Measurements from ENCODE around the gene S100A4. TPM values are rescaled to one million over a fixed set of nuclear protein-coding genes. Genes with fewer than 3 reads are reported as not detected.

The S100A4 gene
- total RNA-seq, 1 experiment from 2014 or later, result 384 TPM

- no peak for TF ChIP-seq ZFX (IDR thresholded peaks at IDR 0.05)
- no peak for TF ChIP-seq SRF (IDR thresholded peaks at IDR 0.05; ENCODE audit: low read depth)
- TF ChIP-seq POLR2A (IDR thresholded peaks at IDR 0.05; ENCODE audit: borderline replicate concordance, extremely low read depth, insufficient read depth, insufficient read length), result no peak
- TF ChIP-seq YY1 (IDR thresholded peaks at IDR 0.05; ENCODE audit: extremely low read depth, insufficient replicate concordance, low read depth, low read length), result no peak
- TF ChIP-seq ELF1 (IDR thresholded peaks at IDR 0.05; ENCODE audit: borderline replicate concordance, low read depth), result no peak
- peaks cover 32 to 48% of the 10 kb centered on the region in 2 experiments for H3K4me1 ChIP-seq (ENCODE audit: control insufficient read depth in 1 of 2, insufficient read depth in 2 of 2, low read length in 2 of 2)
- no peaks in the 10 kb centered on the region for H3K79me2 ChIP-seq (ENCODE audit: insufficient read depth, low read length)
- no peaks in the 10 kb centered on the region for H3K36me3 ChIP-seq (ENCODE audit: control insufficient read depth in 1 of 2, insufficient read depth in 2 of 2, low read length in 2 of 2)
- ATAC-seq (no peak), DNase-seq (ENCODE audit: low read depth, low spot score) (no peak)
- H4K20me1 ChIP-seq (ENCODE audit: insufficient read depth), result no peaks in the 10 kb centered on the region
- H3K4me2 ChIP-seq (ENCODE audit: low read length), result no peak overlapping the region
- no peak overlapping the region for H3K9ac ChIP-seq (ENCODE audit: low read length)
- BruUV-seq (replicated peaks), result no TSS peak
- intact Hi-C loops (cut with micrococcal nuclease), result no loop called here
- RAD21 ChIA-PET (ENCODE audit: low non-redundant PET in 1 of 2, low total read pairs in 2 of 2, uncharacterized antibody in 2 of 2, unreplicated experiment in 2 of 2), result interaction anchor here (0.7 kb wide), 2 partner anchors 20 to 23 kb away, joined by 4 read pairs; partner anchors contain the start of gene S100A5 (in 1 of the 2)
- no peaks in the 10 kb centered on the region for H3K27me3 ChIP-seq (ENCODE audit: insufficient read depth, low read length)
- H3K9me2 ChIP-seq (ENCODE audit: insufficient read depth), result no peaks in the 10 kb centered on the region
- POLR2A ChIA-PET, result interaction anchor here (0.7 to 1.6 kb wide), 4 partner anchors 9 to 66 kb away, joined by 3 to 12 read pairs (median 6); partner anchors contain the start of genes S100A13, S100A5 and S100A6
- H3K27ac ChIP-seq (ENCODE audit: low read depth, low read length), result no peak overlapping the region
- CTCF ChIA-PET, result interaction anchor here (0.6 to 1.5 kb wide), 3 partner anchors 9 to 66 kb away, joined by 3 to 4 read pairs (median 4); partner anchors contain the start of gene S100A13
- no peak overlapping the region for H3K4me3 ChIP-seq (replicated peaks in 1 of 2; ENCODE audit: low read depth in 1 of 2, low read length in 2 of 2)
- no peaks in the 10 kb centered on the region for H3K9me3 ChIP-seq (ENCODE audit: control insufficient read depth in 1 of 2, insufficient read depth in 1 of 2, low read depth in 1 of 2, low read length in 2 of 2)
- H2AFZ ChIP-seq (ENCODE audit: low read depth, low read length, poor library complexity, severe bottlenecking), result no peak overlapping the region
Observed at GRCh38 chr1:153560771-153561465, 15.3 kb upstream of the S100A4 start.

- no peak for DNase-seq (ENCODE audit: low read depth, low spot score)
- Histone ChIP-seq H3K9me2 (ENCODE audit: insufficient read depth) (no peaks in the 10 kb centered on the region), H3K36me3 (ENCODE audit: control insufficient read depth in 1 of 2, insufficient read depth in 2 of 2, low read length in 2 of 2) (no peaks in the 10 kb centered on the region), H3K4me1 (ENCODE audit: control insufficient read depth in 1 of 2, insufficient read depth in 2 of 2, low read length in 2 of 2) (peaks cover 25 to 41% of the 10 kb centered on the region in 2 experiments), H3K27me3 (ENCODE audit: insufficient read depth, low read length) (no peaks in the 10 kb centered on the region), H3K9ac (ENCODE audit: low read length) (no peak overlapping the region), H4K20me1 (ENCODE audit: insufficient read depth) (no peaks in the 10 kb centered on the region), H2AFZ (ENCODE audit: low read depth, low read length, poor library complexity, severe bottlenecking) (no peak overlapping the region), H3K79me2 (ENCODE audit: insufficient read depth, low read length) (no peaks in the 10 kb centered on the region), H3K4me3 (replicated peaks in 1 of 2; ENCODE audit: low read depth in 1 of 2, low read length in 2 of 2) (no peak overlapping the region), H3K27ac (ENCODE audit: low read depth, low read length) (no peak overlapping the region), H3K9me3 (ENCODE audit: control insufficient read depth in 1 of 2, insufficient read depth in 1 of 2, low read depth in 1 of 2, low read length in 2 of 2) (no peaks in the 10 kb centered on the region), H3K4me2 (ENCODE audit: low read length) (no peak overlapping the region)
- ChIA-PET RAD21 (ENCODE audit: low non-redundant PET in 1 of 2, low total read pairs in 2 of 2, uncharacterized antibody in 2 of 2, unreplicated experiment in 2 of 2) (interaction anchor here (0.7 kb wide), 2 partner anchors 19 to 22 kb away, joined by 4 read pairs; partner anchors contain the start of gene S100A5 (in 1 of the 2)), POLR2A (interaction anchor here (1.6 to 4.0 kb wide), 2 partner anchors 25 kb away, joined by 12 to 16 read pairs; partner anchors contain the start of gene S100A6), CTCF (no interaction called here)
- intact Hi-C loops (cut with micrococcal nuclease), result no loop called here
- no peak for ATAC-seq
- no TSS peak for BruUV-seq (replicated peaks)
- no peak for TF ChIP-seq YY1 (IDR thresholded peaks at IDR 0.05; ENCODE audit: extremely low read depth, insufficient replicate concordance, low read depth, low read length)
- TF ChIP-seq FOSL1 (IDR thresholded peaks at IDR 0.05; ENCODE audit: low read depth), result no peak
- no peak for TF ChIP-seq ZBTB33 (IDR thresholded peaks at IDR 0.05; ENCODE audit: extremely low read depth, insufficient replicate concordance, low read length)
- no peak for TF ChIP-seq JUND (IDR thresholded peaks at IDR 0.05)
- no peak for TF ChIP-seq RAD21 (IDR thresholded peaks at IDR 0.05; ENCODE audit: low read depth)
- no peak for TF ChIP-seq CEBPB (IDR thresholded peaks at IDR 0.05; ENCODE audit: low read depth)
- TF ChIP-seq EGR1 (IDR thresholded peaks at IDR 0.05; ENCODE audit: low read depth), result no peak
- no peak for TF ChIP-seq ELF1 (IDR thresholded peaks at IDR 0.05; ENCODE audit: borderline replicate concordance, low read depth)
- TF ChIP-seq ZNF274 (IDR thresholded peaks at IDR 0.05; ENCODE audit: low read depth, low read length), result no peak
- no peak for TF ChIP-seq CTCF (IDR thresholded peaks at IDR 0.05 in 2 of 3, conservative IDR thresholded peaks at IDR 0.05 in 1 of 3; ENCODE audit: borderline replicate concordance in 1 of 3, insufficient read depth in 1 of 3, low read depth in 2 of 3, low read length in 2 of 3)
- no peak for TF ChIP-seq EZH2phosphoT487 (IDR thresholded peaks at IDR 0.05; ENCODE audit: borderline replicate concordance)
- TF ChIP-seq SP1 (IDR thresholded peaks at IDR 0.05; ENCODE audit: low read depth), result no peak
Observed at GRCh38 chr1:153560241-153560640, 14.6 kb upstream of the S100A4 start.
